DND-41 (cell line): ENCODE measurements around the gene NSD1.

Experiments used
- ATAC-seq: fragments of 200-7000 bp; cut with Tn5 transposase; 3 replicates; pipeline ENCODE4 v1.9.1; 2021; ENCODE audit warnings: low read depth; ENCODE audit not compliant: insufficient read depth
- DNase-seq: peaks from one replicate; pipeline ENCODE4 v3.0.0-alpha.2; 2020
- H2AFZ ChIP-seq: 2 replicates; pipeline ENCODE4 v1.6.0; 2012; ENCODE audit warnings: low read depth, low read length
- H3K27ac ChIP-seq: 2 replicates; pipeline ENCODE4 v1.5.1; 2012; ENCODE audit warnings: low read length, inconsistent platforms
- H3K27me3 ChIP-seq: fragments of 200-600 bp; sonication (generic); 2 replicates; pipeline ENCODE4 v1.6.0; 2012; ENCODE audit warnings: low read length, mild to moderate bottlenecking, inconsistent platforms; ENCODE audit not compliant: insufficient read depth, poor library complexity
- H3K36me3 ChIP-seq: 2 replicates; pipeline ENCODE4 v1.5.1; 2012; ENCODE audit warnings: low read length, inconsistent platforms; ENCODE audit not compliant: insufficient read depth
- H3K4me1 ChIP-seq: 2 replicates; pipeline ENCODE4 v1.5.1; 2012; ENCODE audit warnings: mild to moderate bottlenecking, low read length; ENCODE audit not compliant: insufficient read depth
- H3K4me2 ChIP-seq: 2 replicates; pipeline ENCODE4 v1.6.0; 2012; ENCODE audit warnings: mild to moderate bottlenecking, moderate library complexity, low read length, inconsistent platforms; ENCODE audit not compliant: insufficient read depth
- H3K4me3 ChIP-seq, 2 experiments: fragments of 200-600 bp in 1 of 2; shearing (Covaris generic) in 1 of 2; 2 replicates each; pipeline ENCODE4 v1.5.1; 2012 to 2016; ENCODE audit warnings: inconsistent platforms in 2 of 2, low read length in 2 of 2, mild to moderate bottlenecking in 2 of 2, low read depth in 1 of 2, moderate library complexity in 1 of 2
- H3K79me2 ChIP-seq: 2 replicates; pipeline ENCODE4 v1.6.0; 2012; ENCODE audit warnings: low read length, inconsistent platforms; ENCODE audit not compliant: insufficient read depth
- H3K9ac ChIP-seq: 2 replicates; pipeline ENCODE4 v1.6.0; 2012; ENCODE audit warnings: low read depth, mild to moderate bottlenecking, inconsistent platforms, low read length, moderate library complexity
- H3K9me3 ChIP-seq: 2 replicates; pipeline ENCODE4 v1.5.1; 2012; ENCODE audit warnings: low read length, moderate library complexity, mild to moderate bottlenecking, inconsistent platforms; ENCODE audit not compliant: insufficient read depth, severe bottlenecking
- H4K20me1 ChIP-seq: 2 replicates; pipeline ENCODE4 v1.6.0; 2012; ENCODE audit warnings: low read length; ENCODE audit not compliant: insufficient read depth
- EZH2 ChIP-seq: IDR thresholded peaks from 3 replicates; pipeline ENCODE4 v1.6.1; 2012; ENCODE audit warnings: borderline replicate concordance, low read depth, mild to moderate bottlenecking, moderate library complexity, low read length, inconsistent platforms; ENCODE audit not compliant: severe bottlenecking
- TF ChIP-seq, protein P1 (sequence below): IDR thresholded peaks from 2 replicates; pipeline ENCODE4 v1.5.1; 2012; ENCODE audit warnings: borderline replicate concordance, low read length, moderate library complexity, mild to moderate bottlenecking; ENCODE audit not compliant: poor library complexity, severe bottlenecking; ENCODE audit errors: extremely low read depth

Gene NSD1

GRCh38 chr5:177329883-177330282 is 196.3 kb downstream of the NSD1 start:
- ATAC-seq (no peak), DNase-seq (no peak)
- Histone ChIP-seq H3K79me2 (no peaks in the 10 kb centered on the region), H3K4me2 (no peak overlapping the region), H4K20me1 (peaks cover 18% of the 10 kb centered on the region; the same call in 1 of the 2 replicates), H3K9me3 (no peaks in the 10 kb centered on the region), H3K36me3 (peaks cover 48% of the 10 kb centered on the region), H3K4me1 (no peaks in the 10 kb centered on the region), H2AFZ (no peak overlapping the region), H3K27ac (no peak overlapping the region), H3K27me3 (no peaks in the 10 kb centered on the region), H3K9ac (no peak overlapping the region), H3K4me3 (no peak overlapping the region)
- TF ChIP-seq, protein P1, sequence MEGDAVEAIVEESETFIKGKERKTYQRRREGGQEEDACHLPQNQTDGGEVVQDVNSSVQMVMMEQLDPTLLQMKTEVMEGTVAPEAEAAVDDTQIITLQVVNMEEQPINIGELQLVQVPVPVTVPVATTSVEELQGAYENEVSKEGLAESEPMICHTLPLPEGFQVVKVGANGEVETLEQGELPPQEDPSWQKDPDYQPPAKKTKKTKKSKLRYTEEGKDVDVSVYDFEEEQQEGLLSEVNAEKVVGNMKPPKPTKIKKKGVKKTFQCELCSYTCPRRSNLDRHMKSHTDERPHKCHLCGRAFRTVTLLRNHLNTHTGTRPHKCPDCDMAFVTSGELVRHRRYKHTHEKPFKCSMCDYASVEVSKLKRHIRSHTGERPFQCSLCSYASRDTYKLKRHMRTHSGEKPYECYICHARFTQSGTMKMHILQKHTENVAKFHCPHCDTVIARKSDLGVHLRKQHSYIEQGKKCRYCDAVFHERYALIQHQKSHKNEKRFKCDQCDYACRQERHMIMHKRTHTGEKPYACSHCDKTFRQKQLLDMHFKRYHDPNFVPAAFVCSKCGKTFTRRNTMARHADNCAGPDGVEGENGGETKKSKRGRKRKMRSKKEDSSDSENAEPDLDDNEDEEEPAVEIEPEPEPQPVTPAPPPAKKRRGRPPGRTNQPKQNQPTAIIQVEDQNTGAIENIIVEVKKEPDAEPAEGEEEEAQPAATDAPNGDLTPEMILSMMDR: no peak
- no peak for TF ChIP-seq EZH2

GRCh38 chr5:177330991-177331842 is 197.6 kb downstream of the NSD1 start:
- no peak for TF ChIP-seq EZH2
- TF ChIP-seq, protein P1: no peak
- Histone ChIP-seq H4K20me1 (peaks cover 20% of the 10 kb centered on the region; the same call in 1 of the 2 replicates), H3K9me3 (no peaks in the 10 kb centered on the region), H3K36me3 (peaks cover 61% of the 10 kb centered on the region), H3K4me2 (no peak overlapping the region), H3K27me3 (no peaks in the 10 kb centered on the region), H3K9ac (no peak overlapping the region), H3K79me2 (no peaks in the 10 kb centered on the region), H3K27ac (no peak overlapping the region), H2AFZ (no peak overlapping the region), H3K4me3 (no peak overlapping the region), H3K4me1 (no peaks in the 10 kb centered on the region)
- ATAC-seq (no peak), DNase-seq (no peak)

GRCh38 chr5:177332031-177332895 is 198.7 kb downstream of the NSD1 start:
- Histone ChIP-seq H3K4me3 (no peak overlapping the region), H4K20me1 (peaks cover 23% of the 10 kb centered on the region; the same call in 1 of the 2 replicates), H2AFZ (no peak overlapping the region), H3K4me1 (no peaks in the 10 kb centered on the region), H3K27me3 (no peaks in the 10 kb centered on the region), H3K36me3 (peaks cover 72% of the 10 kb centered on the region), H3K9me3 (no peaks in the 10 kb centered on the region), H3K4me2 (no peak overlapping the region), H3K79me2 (no peaks in the 10 kb centered on the region), H3K9ac (no peak overlapping the region), H3K27ac (no peak overlapping the region)
- DNase-seq (no peak), ATAC-seq (no peak)
- TF ChIP-seq EZH2: no peak
- TF ChIP-seq, protein P1: no peak
